DOHH2 (cell line): ENCODE results near the gene REXO1.

Source experiments
- EZH2phosphoT487 ChIP-seq: fragments of 200-600 bp; sonication (generic); IDR thresholded peaks from 2 replicates; pipeline ENCODE4 v1.6.1; 2017; ENCODE audit warnings: borderline replicate concordance, mild to moderate bottlenecking, antibody characterized with exemption, low read length, moderate library complexity, mixed read lengths
- TF ChIP-seq, protein P1 (sequence below): fragments of 200-600 bp; sonication (generic); IDR thresholded peaks from one replicate; pipeline ENCODE4 v1.5.1; 2014; ENCODE audit warnings: antibody characterized with exemption, mild to moderate bottlenecking, low read depth, low read length; ENCODE audit not compliant: poor library complexity, severe bottlenecking

DNA sequence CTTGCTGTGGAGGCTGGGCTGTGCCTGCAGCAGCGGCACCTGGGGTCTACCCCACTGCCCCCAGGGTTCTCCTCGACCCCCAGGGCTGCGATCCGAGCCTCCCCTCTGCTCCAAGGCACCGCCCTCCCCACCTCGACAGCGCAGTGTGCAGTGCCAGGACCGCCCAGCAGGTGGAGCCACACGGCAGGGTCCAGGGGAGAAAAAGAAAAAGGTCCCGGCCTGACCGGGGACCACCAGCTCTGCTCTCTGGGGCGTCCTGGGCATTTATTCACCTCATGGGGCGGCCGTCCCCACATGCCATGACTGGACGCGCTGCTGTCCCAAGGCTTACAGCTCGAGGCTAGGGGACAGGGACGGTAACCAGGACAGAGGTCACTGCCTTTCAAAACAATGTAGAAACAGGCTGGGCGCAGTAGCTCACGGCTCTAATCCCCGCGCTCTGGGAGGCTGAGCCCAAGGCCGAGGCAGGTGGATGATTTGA, 10.6 kb downstream of the REXO1 start:
- TF ChIP-seq EZH2phosphoT487 = no peak
- TF ChIP-seq, protein P1, sequence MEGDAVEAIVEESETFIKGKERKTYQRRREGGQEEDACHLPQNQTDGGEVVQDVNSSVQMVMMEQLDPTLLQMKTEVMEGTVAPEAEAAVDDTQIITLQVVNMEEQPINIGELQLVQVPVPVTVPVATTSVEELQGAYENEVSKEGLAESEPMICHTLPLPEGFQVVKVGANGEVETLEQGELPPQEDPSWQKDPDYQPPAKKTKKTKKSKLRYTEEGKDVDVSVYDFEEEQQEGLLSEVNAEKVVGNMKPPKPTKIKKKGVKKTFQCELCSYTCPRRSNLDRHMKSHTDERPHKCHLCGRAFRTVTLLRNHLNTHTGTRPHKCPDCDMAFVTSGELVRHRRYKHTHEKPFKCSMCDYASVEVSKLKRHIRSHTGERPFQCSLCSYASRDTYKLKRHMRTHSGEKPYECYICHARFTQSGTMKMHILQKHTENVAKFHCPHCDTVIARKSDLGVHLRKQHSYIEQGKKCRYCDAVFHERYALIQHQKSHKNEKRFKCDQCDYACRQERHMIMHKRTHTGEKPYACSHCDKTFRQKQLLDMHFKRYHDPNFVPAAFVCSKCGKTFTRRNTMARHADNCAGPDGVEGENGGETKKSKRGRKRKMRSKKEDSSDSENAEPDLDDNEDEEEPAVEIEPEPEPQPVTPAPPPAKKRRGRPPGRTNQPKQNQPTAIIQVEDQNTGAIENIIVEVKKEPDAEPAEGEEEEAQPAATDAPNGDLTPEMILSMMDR = peak; percentile 95
